NCI-H2196 treated with DMSO at 0.1 percent for 48 hours (cell line): ENCODE results near the gene COA7.

Experiments
- DNase-seq: peaks from one replicate; lab custom pipeline; 2025; ENCODE audit not compliant: unreplicated experiment; lab: John Stamatoyannopoulos, UW

COA7 gene

DNA sequence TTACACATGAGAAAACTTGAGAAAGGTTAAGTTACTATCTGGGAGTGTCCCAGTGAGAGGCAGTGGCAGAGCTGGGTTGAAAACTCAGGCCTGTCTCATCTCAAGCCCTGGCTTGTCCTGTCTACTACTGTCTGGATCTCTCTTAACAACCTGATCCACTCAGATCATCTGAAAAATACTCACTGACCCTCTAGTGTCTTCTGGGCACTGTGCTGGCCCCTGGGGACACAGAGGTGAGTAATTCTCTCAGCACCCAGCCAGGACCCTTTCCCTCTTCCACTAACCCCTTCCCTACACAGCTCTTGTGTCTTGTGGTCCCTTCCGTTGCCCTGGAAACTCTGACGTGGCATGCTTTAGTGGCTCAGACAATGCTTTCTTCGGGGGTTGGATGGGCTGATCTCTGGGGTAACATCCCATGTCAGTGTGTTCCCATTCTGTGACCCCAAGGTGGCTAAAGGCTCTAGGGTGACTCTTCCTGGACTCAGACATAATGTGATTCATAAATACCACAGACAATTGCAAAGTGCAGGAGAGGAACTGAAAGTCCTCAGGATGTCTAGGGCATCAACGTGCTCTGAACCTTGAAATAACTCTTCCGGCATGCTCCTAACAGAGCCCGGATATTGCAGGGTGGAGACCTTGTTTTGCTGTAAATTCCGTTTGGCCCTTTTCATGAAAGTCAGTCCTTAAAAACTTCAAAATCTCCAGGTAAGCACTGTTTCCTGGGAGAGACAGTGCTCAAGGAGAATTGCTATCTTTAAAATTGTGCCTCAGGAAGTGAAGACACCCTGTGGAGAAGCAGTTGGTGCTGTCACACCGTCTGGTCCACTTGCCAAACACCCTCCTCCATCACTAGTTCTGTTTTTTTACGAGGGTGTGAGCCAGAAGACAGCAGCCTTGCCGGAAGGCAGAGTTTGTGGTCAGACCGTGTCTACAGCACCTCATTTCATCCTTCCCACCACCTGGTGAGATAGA, 61.1 kb downstream of the COA7 start:
- no peak for DNase-seq

DNA sequence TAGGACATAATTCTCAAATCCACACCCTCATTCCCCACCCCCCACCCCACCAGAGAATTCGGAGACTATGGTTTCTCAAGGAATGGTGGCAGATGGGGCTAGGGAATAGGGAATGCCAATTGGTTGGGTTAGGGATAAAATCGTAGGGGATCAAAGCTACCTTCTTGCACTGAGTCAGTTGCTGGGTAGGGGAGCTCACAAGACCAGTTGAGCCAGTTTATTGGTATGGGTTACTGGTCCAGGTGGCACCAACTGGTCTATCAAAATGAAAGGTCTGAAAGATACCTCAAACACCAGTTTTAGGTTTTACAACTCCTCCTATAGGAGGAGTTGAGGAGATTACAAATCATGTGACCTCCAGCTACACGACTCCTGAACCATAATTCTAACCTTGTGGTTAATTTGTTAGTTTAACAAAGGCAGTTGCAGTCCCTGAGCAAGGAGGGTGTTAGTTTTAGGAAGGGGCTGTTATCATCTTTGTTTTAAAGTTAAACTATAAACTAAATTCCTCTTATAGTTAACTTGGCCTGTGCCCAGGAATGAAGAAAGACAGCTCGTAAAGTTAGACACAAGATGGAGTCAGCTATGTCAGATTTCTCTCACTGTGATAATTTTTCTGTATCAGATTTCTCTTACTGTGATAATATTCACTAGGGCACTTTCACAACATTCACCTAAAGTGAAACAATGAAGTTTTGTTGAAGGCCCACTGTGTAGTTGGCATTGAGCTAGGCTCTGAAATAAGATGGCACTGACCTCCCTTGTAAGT, 62.6 kb downstream of the COA7 start:
- no peak for DNase-seq
